ENCODE measurements around the gene UNC13A. TPM values are rescaled to one million over a fixed set of nuclear protein-coding genes. Genes with fewer than 3 reads are reported as not detected.

Gene UNC13A
- total RNA-seq, 4 donors from 2014 or later = 0.06 to 0.22 TPM; not detected in 2

- WGBS, 2 donors = 82 to 86% methylated on average over 15 to 19 of the region's 20 CpGs
- intact Hi-C loops (cut with DNase I) = no loop called here
Measured at GRCh38 chr19:17645339-17645963, 42.7 kb downstream of the UNC13A start.

GRCh38 chr19:17642656-17643055 is 45.5 kb downstream of the UNC13A start:
- DNase-seq = no peak
- peaks cover 0 to 48% (median 1%) of the 10 kb centered on the region in 4 donors for H3K27me3 ChIP-seq
- H3K4me3 ChIP-seq = no peak overlapping the region
- whole genome bisulfite sequencing, 2 donors = 90 to 95% methylated on average over 4 to 8 of the region's 8 CpGs
- H3K9me3 ChIP-seq = no peaks in the 10 kb centered on the region
- no peaks in the 10 kb centered on the region for H3K4me1 ChIP-seq
- no peaks in the 10 kb centered on the region for H3K36me3 ChIP-seq
- intact Hi-C loops (cut with DNase I) = no loop called here
- H3K27ac ChIP-seq = no peak overlapping the region
- no peak for TF ChIP-seq CTCF (IDR thresholded peaks at IDR 0.05)
- no peak for TF ChIP-seq POLR2A (IDR thresholded peaks at IDR 0.05)

More at GRCh38 chr19:17645339-17645963, 42.7 kb downstream of the UNC13A start:
- Histone ChIP-seq H3K27ac (no peak overlapping the region), H3K27me3 (peaks cover 0 to 48% (median 1%) of the 10 kb centered on the region in 4 donors), H3K36me3 (no peaks in the 10 kb centered on the region), H3K4me3 (no peak overlapping the region), H3K9me3 (no peaks in the 10 kb centered on the region), H3K4me1 (no peaks in the 10 kb centered on the region)
- TF ChIP-seq POLR2A (IDR thresholded peaks at IDR 0.05) (no peak), CTCF (IDR thresholded peaks at IDR 0.05) (no peak)
- DNase-seq = no peak

GRCh38 chr19:17641846-17642245 is 46.3 kb downstream of the UNC13A start:
- WGBS, 2 donors = 48 to 56% methylated on average over 1 of the region's 1 CpG
- Histone ChIP-seq H3K4me3 (no peak overlapping the region), H3K9me3 (no peaks in the 10 kb centered on the region), H3K36me3 (no peaks in the 10 kb centered on the region), H3K27ac (no peak overlapping the region), H3K27me3 (peaks cover 0 to 40% (median 0%) of the 10 kb centered on the region in 4 donors), H3K4me1 (no peaks in the 10 kb centered on the region)
- intact Hi-C loops (cut with DNase I) = no loop called here
- no peak for DNase-seq
- no peak for TF ChIP-seq CTCF (IDR thresholded peaks at IDR 0.05)
- no peak for TF ChIP-seq POLR2A (IDR thresholded peaks at IDR 0.05)

GRCh38 chr19:17641181-17641580 is 47.0 kb downstream of the UNC13A start:
- no peaks in the 10 kb centered on the region for H3K36me3 ChIP-seq
- no peak for DNase-seq
- intact Hi-C loops (cut with DNase I) = no loop called here
- H3K9me3 ChIP-seq = no peaks in the 10 kb centered on the region
- TF ChIP-seq POLR2A (IDR thresholded peaks at IDR 0.05) = no peak
- TF ChIP-seq CTCF (IDR thresholded peaks at IDR 0.05) = no peak
- H3K27me3 ChIP-seq = peaks cover 0 to 35% (median 0%) of the 10 kb centered on the region in 4 donors
- H3K27ac ChIP-seq = no peak overlapping the region
- H3K4me1 ChIP-seq = no peaks in the 10 kb centered on the region
- H3K4me3 ChIP-seq = no peak overlapping the region
- WGBS, 2 donors = 81% methylated on average over 14 to 15 of the region's 15 CpGs

- DNase-seq = no peak
- Histone ChIP-seq H3K9me3 (no peaks in the 10 kb centered on the region), H3K27ac (no peak overlapping the region), H3K36me3 (no peaks in the 10 kb centered on the region), H3K4me3 (no peak overlapping the region), H3K4me1 (no peaks in the 10 kb centered on the region), H3K27me3 (peaks cover 0 to 7% (median 0%) of the 10 kb centered on the region in 4 donors)
- intact Hi-C loops (cut with DNase I) = no loop called here
- 74 to 80% methylated on average over 1 of the region's 1 CpG for WGBS, 2 donors
- TF ChIP-seq POLR2A (IDR thresholded peaks at IDR 0.05) (no peak), CTCF (IDR thresholded peaks at IDR 0.05) (no peak)
Measured at GRCh38 chr19:17633700-17634099, 54.5 kb downstream of the UNC13A start.
